ENCODE data around the gene MKRN2. TPM values are rescaled to one million over a fixed set of nuclear protein-coding genes. Genes with fewer than 3 reads are reported as not detected.

Gene MKRN2
- total and polyA plus RNA-seq, 2 of the 13 experiments (the other 11 are each of a cell fraction or from before 2014, with no cell fraction given): 25.5 to 34.3 TPM

GRCh38 chr3:12556690-12557472, at the start of gene MKRN2 (continued):
- TF ChIP-seq E2F5 (CRISPR knock-in tag; conservative IDR thresholded peaks at IDR 0.05): no peak; the same call in 1 of the 2 replicates
- 0 out of 2 replicates have a peak, but pooled peaks have one; percentile 75 for TF ChIP-seq ZNF839 (CRISPR knock-in tag; IDR thresholded peaks at IDR 0.05; ENCODE audit: borderline replicate concordance)
- peak; percentile 81; the same call in 1 of the 2 replicates for TF ChIP-seq ZBTB10 (CRISPR knock-in tag; IDR thresholded peaks at IDR 0.05; ENCODE audit: borderline replicate concordance)
- peak; percentile 70 for TF ChIP-seq ZNF160 (CRISPR knock-in tag; IDR thresholded peaks at IDR 0.05)
- TF ChIP-seq ZNF143 (CRISPR knock-in tag; IDR thresholded peaks at IDR 0.05): peak; percentile 73
- TF ChIP-seq ZXDC (CRISPR knock-in tag; IDR thresholded peaks at IDR 0.05): no peak
- TF ChIP-seq ZNF709 (CRISPR knock-in tag; IDR thresholded peaks at IDR 0.05): peak; percentile 78; the same call in 1 of the 2 replicates
- TF ChIP-seq ZNF451 (CRISPR knock-in tag; IDR thresholded peaks at IDR 0.05): peak; percentile 95
- peak; percentile 79; the same call in 1 of the 2 replicates for TF ChIP-seq MTF2 (CRISPR knock-in tag; IDR thresholded peaks at IDR 0.05; ENCODE audit: borderline replicate concordance)
- peak; percentile 95 for TF ChIP-seq ZNF121 (CRISPR knock-in tag; IDR thresholded peaks at IDR 0.05)
- peak; percentile 94 for TF ChIP-seq HNRNPL (IDR thresholded peaks at IDR 0.05; ENCODE audit: low read depth, low read length)
- peak; percentile 22 for TF ChIP-seq CENPT (CRISPR knock-in tag; IDR thresholded peaks at IDR 0.05; ENCODE audit: low read depth)
- TF ChIP-seq TCF7 (IDR thresholded peaks at IDR 0.05; ENCODE audit: low read depth): no peak
- peak; percentile 71; the same call in 1 of the 2 replicates for TF ChIP-seq ZBTB44 (CRISPR knock-in tag; IDR thresholded peaks at IDR 0.05)
- TF ChIP-seq E2F1 (CRISPR knock-in tag; IDR thresholded peaks at IDR 0.05): no peak
- TF ChIP-seq ELF3 (CRISPR knock-in tag; IDR thresholded peaks at IDR 0.05): peak; percentile 55
- 0 out of 2 replicates have a peak, but pooled peaks have one; percentile 44 for TF ChIP-seq POLR2AphosphoS2 (IDR thresholded peaks at IDR 0.05; ENCODE audit: low read depth, low read length)
- TF ChIP-seq KLF15 (CRISPR knock-in tag; IDR thresholded peaks at IDR 0.05; ENCODE audit: borderline replicate concordance): peak; percentile 51; the same call in 1 of the 2 replicates
- no peak for TF ChIP-seq U2AF1 (optimal IDR thresholded peaks at IDR 0.05; ENCODE audit: low read depth, low read length)
- TF ChIP-seq ZNF777 (CRISPR knock-in tag; IDR thresholded peaks at IDR 0.05): peak; percentile 30; the same call in 1 of the 2 replicates
